Osteoblast (primary cell): Measurements from ENCODE around the gene ANO6. TPM values are rescaled to one million over a fixed set of nuclear protein-coding genes. Genes with fewer than 3 reads are reported as not detected.

ENCODE experiments used
- DNase-seq: peaks from one replicate; pipeline ENCODE4 v3.0.0; 2011; ENCODE audit warnings: low spot score, mixed read lengths; ENCODE audit not compliant: insufficient read length; ENCODE audit errors: missing footprints
- H2AFZ ChIP-seq: 2 replicates; pipeline ENCODE4 v1.6.0; 2011; ENCODE audit warnings: mild to moderate bottlenecking, low read length
- H3K27ac ChIP-seq: 2 replicates; pipeline ENCODE4 v1.5.1; 2011; ENCODE audit warnings: mild to moderate bottlenecking, low read depth, low read length, moderate library complexity
- H3K27me3 ChIP-seq: 2 replicates; pipeline ENCODE4 v1.6.0; 2012; ENCODE audit warnings: mild to moderate bottlenecking, control low read depth, inconsistent platforms, low read length, moderate library complexity; ENCODE audit not compliant: insufficient read depth
- H3K36me3 ChIP-seq: 2 replicates; pipeline ENCODE4 v1.5.1; 2011; ENCODE audit warnings: mild to moderate bottlenecking, low read length, control low read depth, moderate library complexity; ENCODE audit not compliant: insufficient read depth
- H3K4me1 ChIP-seq: 2 replicates; pipeline ENCODE4 v1.5.1; 2011; ENCODE audit warnings: mild to moderate bottlenecking, low read length, control low read depth, moderate library complexity; ENCODE audit not compliant: insufficient read depth
- H3K4me2 ChIP-seq: 2 replicates; pipeline ENCODE4 v1.6.0; 2011; ENCODE audit warnings: mild to moderate bottlenecking, low read length; ENCODE audit not compliant: insufficient read depth
- H3K4me3 ChIP-seq: fragments of 200-600 bp; sonication (generic); 3 replicates; pipeline ENCODE4 v1.5.1; 2012; ENCODE audit warnings: mild to moderate bottlenecking, low read length, inconsistent platforms; ENCODE audit not compliant: insufficient read depth
- H3K79me2 ChIP-seq: 2 replicates; pipeline ENCODE4 v1.6.0; 2012; ENCODE audit warnings: mild to moderate bottlenecking, low read length, control low read depth, inconsistent platforms; ENCODE audit not compliant: insufficient read depth
- H3K9me3 ChIP-seq: 2 replicates; pipeline ENCODE4 v1.5.1; 2011; ENCODE audit warnings: low read depth, low read length, control low read depth
- H4K20me1 ChIP-seq: 2 replicates; pipeline ENCODE4 v1.6.0; 2012; ENCODE audit warnings: mild to moderate bottlenecking, low read length, control low read depth; ENCODE audit not compliant: insufficient read depth
- total RNA-seq: library from RNA; depleted of rRNA; stranded (reverse); fragments of >200 nt; gene quantifications from 2 replicates; pipeline ENCODE4 v1.2.3, GENCODE V29; 2012
- TF ChIP-seq, protein P1 (sequence below): IDR thresholded peaks from 2 replicates; pipeline ENCODE4 v1.5.1; 2011; ENCODE audit warnings: mild to moderate bottlenecking, low read depth, low read length, moderate library complexity; ENCODE audit errors: extremely low read depth

Gene ANO6
- total RNA-seq, 1 donor: 49.9 TPM

DNA sequence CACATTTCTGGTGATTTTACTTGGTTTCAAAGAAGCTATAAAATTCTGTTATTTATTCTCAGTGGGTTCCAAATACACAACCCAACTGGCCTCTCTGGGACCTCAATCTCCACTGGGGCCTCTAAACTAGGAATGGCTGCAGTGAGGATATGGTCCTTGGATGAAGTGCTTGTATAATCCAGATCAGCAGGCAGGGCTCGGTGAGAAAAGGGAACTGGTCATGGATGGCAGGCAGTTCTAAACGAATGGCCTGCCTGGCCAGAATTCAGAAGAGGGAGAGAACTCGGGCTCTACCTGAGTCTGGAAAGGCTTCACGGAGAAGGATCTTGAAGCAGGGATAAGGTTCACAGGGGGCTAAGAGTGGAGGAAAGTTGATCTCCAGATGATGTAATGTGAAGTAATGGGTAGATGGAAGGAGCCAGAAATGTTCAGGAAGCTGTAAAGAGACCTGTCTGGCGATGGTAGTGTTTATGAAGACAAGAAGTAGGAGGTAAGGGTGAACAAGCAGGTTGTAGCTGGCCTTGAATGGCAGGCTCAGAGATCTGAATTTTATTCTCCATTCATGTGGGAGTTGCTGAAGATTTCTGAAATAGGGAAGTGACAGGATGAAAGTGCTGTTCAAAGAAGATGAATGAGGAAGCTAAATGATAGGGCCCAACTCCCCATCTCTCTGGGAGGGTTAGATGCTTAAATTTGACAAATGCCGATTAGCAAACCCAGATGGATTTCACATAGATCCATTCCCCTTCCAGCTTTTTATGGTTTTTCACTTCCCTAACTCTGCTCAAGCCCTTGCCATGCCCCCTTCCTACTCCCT lies 31.5 kb upstream of the ANO6 start:
- Histone ChIP-seq H3K27ac (no peak overlapping the region), H3K4me2 (no peak overlapping the region), H4K20me1 (no peaks in the 10 kb centered on the region), H3K79me2 (no peaks in the 10 kb centered on the region), H3K27me3 (no peaks in the 10 kb centered on the region), H3K4me3 (no peak overlapping the region), H2AFZ (no peak overlapping the region), H3K9me3 (no peaks in the 10 kb centered on the region), H3K36me3 (no peaks in the 10 kb centered on the region), H3K4me1 (no peaks in the 10 kb centered on the region)
- no peak for DNase-seq
- TF ChIP-seq, protein P1, sequence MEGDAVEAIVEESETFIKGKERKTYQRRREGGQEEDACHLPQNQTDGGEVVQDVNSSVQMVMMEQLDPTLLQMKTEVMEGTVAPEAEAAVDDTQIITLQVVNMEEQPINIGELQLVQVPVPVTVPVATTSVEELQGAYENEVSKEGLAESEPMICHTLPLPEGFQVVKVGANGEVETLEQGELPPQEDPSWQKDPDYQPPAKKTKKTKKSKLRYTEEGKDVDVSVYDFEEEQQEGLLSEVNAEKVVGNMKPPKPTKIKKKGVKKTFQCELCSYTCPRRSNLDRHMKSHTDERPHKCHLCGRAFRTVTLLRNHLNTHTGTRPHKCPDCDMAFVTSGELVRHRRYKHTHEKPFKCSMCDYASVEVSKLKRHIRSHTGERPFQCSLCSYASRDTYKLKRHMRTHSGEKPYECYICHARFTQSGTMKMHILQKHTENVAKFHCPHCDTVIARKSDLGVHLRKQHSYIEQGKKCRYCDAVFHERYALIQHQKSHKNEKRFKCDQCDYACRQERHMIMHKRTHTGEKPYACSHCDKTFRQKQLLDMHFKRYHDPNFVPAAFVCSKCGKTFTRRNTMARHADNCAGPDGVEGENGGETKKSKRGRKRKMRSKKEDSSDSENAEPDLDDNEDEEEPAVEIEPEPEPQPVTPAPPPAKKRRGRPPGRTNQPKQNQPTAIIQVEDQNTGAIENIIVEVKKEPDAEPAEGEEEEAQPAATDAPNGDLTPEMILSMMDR: no peak

DNA sequence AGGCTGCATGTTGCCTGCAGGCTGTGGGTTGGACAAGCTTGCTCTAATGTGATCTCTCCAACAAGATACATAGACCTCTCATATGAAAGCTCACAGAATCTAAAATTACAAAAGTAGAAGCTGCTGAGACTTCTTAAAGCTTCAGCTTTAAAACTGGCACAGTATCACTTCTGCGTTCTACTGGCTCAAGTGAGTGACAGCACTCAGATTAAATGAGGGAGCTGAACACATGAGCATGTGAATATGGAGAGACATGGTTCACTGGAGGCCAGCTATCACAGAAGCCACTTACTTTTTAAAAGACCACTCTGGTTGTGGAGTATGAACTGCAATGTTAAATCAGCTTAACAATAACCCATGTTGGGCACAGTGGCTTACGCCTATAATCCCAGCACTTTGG lies 29.1 kb upstream of the ANO6 start:
- TF ChIP-seq, protein P1: no peak

DNA sequence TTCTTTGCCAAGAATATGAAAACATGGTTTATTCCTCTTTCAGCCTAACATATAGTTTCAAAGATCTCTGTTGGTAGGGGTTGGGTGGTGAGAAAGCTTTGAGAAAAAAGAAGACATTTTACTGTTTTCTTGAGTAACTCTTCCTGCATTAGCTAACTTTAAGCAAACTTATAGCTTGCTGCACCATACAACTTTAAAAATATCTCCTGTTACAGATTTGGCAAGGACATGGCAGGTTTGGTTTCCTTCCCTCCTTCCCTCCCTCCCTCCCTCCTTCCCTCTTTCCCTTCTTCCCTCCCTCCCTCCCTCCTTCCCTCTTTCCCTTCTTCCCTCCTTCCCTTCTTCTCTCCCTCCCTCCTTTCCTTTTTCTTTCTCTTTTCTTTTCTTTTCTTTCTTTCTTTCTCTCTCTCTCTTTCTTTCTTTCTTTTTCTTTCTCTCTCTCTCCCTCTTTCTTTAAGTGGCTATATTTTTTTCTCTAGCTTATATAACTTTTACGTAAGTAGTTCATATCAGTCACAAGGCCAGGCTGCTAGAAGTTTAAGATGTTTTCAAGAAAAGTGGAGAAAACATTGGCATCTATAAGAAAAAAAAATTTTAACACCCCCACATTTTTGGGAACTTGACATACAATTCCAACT lies 26.0 kb upstream of the ANO6 start:
- no peak overlapping the region for H2AFZ ChIP-seq
- no peak overlapping the region for H3K4me2 ChIP-seq
- H3K9me3 ChIP-seq: no peaks in the 10 kb centered on the region
- H3K79me2 ChIP-seq: no peaks in the 10 kb centered on the region
- no peak for DNase-seq
- H3K36me3 ChIP-seq: no peaks in the 10 kb centered on the region
- H4K20me1 ChIP-seq: no peaks in the 10 kb centered on the region
- H3K27ac ChIP-seq: no peak overlapping the region
- H3K4me3 ChIP-seq: no peak overlapping the region
- H3K27me3 ChIP-seq: no peaks in the 10 kb centered on the region
- H3K4me1 ChIP-seq: peaks cover 12% of the 10 kb centered on the region
- TF ChIP-seq, protein P1: no peak

More for the DNA sequence above, 29.1 kb upstream of the ANO6 start:
- Histone ChIP-seq H3K79me2 (no peaks in the 10 kb centered on the region), H3K4me1 (peaks cover 2% of the 10 kb centered on the region), H3K36me3 (no peaks in the 10 kb centered on the region), H2AFZ (no peak overlapping the region), H3K27me3 (no peaks in the 10 kb centered on the region), H3K4me2 (no peak overlapping the region), H3K4me3 (no peak overlapping the region), H4K20me1 (no peaks in the 10 kb centered on the region), H3K9me3 (no peaks in the 10 kb centered on the region), H3K27ac (no peak overlapping the region)
- no peak for DNase-seq

DNA sequence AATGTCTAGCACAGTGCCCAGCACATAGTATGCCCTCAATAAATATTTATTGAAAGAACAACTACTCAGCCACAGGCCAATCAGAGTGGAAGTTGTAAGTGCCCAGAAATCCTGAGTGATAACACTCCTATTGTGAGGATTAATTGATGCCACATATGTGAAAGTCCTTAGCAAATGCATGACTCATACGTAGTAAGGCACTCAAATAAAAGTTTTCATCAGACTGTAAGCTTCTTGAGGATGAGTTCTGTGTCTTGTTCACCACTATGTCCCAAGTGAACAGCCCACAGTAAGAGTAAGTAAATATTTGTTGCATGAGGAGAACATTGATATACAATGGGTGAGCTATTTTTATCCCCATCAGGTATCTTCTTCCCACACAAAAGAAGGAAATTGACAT lies 24.7 kb upstream of the ANO6 start:
- Histone ChIP-seq H3K27me3 (no peaks in the 10 kb centered on the region), H3K4me3 (no peak overlapping the region), H3K36me3 (no peaks in the 10 kb centered on the region), H2AFZ (no peak overlapping the region), H3K79me2 (no peaks in the 10 kb centered on the region), H3K4me2 (no peak overlapping the region), H3K9me3 (no peaks in the 10 kb centered on the region), H4K20me1 (no peaks in the 10 kb centered on the region), H3K27ac (no peak overlapping the region), H3K4me1 (peaks cover 12% of the 10 kb centered on the region)
- DNase-seq: no peak
- TF ChIP-seq, protein P1: no peak
